Suprapubic skin (tissue), 3 donors: ENCODE results near the gene TSSC4.

Experiments
- POLR2A ChIP-seq, 2 donors: fragments of 450-650 bp; IDR thresholded peaks; one replicate each; pipeline ENCODE4 v1.6.1; 2017; ENCODE audit warnings: antibody characterized with exemption in 2 of 2, mild to moderate bottlenecking in 2 of 2, moderate library complexity in 2 of 2
- TF ChIP-seq, protein P1 (sequence below), 2 donors: fragments of 200-600 bp in 1 of 2; fragments of 450-650 bp in 1 of 2; sonication (generic) in 1 of 2; IDR thresholded peaks; one replicate each; pipeline ENCODE4 v1.5.1; 2016 to 2019; ENCODE audit warnings: antibody characterized with exemption in 2 of 2, mild to moderate bottlenecking in 1 of 2, moderate library complexity in 1 of 2

DNA sequence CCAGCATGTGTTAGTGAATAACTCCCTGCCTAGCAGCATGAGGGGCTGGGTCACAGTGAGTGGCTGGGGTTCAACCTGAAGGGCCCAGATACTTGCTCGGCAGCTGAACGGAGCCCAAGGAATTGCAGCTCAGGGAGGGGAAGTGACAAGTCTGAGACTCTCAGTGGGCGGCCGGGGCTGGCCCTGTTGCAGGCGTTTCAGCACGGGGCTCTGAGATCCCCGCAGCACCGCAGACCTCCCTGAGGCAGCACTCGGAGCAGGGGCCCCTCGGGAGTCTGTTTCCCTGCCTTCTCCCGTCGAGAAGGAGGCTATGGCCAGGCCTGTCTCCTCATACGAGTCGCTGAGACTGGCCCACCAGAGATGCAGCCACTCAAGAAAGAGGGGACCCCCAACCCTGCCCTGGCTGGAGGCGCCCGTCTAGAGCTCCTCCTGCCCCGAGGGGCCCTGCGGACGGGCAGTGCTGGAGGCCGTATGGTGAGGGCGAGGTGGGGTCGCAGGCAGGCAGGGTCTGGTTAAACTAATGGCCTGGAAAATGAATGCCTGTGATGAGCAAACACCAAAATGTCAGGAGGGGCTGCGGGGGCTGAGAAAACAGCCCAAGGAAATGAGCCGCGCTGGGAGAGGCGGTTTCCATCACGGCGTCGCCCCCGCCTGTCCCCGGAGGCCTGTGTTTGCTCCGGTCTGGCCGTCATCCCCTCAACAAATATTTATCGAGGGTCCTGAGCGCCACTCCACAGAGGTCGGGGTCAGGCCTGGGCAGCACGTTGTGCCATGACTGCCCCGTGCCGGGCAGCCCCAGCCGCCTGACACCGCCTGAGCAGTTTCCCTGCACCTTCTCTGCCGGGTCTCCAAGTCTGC is 9.3 kb downstream of the TSSC4 start:
- no peak for TF ChIP-seq POLR2A (IDR thresholded peaks at IDR 0.05)
- TF ChIP-seq, protein P1, sequence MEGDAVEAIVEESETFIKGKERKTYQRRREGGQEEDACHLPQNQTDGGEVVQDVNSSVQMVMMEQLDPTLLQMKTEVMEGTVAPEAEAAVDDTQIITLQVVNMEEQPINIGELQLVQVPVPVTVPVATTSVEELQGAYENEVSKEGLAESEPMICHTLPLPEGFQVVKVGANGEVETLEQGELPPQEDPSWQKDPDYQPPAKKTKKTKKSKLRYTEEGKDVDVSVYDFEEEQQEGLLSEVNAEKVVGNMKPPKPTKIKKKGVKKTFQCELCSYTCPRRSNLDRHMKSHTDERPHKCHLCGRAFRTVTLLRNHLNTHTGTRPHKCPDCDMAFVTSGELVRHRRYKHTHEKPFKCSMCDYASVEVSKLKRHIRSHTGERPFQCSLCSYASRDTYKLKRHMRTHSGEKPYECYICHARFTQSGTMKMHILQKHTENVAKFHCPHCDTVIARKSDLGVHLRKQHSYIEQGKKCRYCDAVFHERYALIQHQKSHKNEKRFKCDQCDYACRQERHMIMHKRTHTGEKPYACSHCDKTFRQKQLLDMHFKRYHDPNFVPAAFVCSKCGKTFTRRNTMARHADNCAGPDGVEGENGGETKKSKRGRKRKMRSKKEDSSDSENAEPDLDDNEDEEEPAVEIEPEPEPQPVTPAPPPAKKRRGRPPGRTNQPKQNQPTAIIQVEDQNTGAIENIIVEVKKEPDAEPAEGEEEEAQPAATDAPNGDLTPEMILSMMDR (IDR thresholded peaks at IDR 0.05): no peak
